GM21515 (cell line): Measurements from ENCODE around the gene LEFTY2.
"Not testable (repeated sequence)": the region's sequence is repeated elsewhere in the genome, so short reads cannot be mapped to it uniquely, and the experiment has no call there.

Source experiments
- ATAC-seq: cut with Tn5 transposase; IDR thresholded peaks from one replicate; pipeline ENCODE4 v1.9.1; 2021; ENCODE audit not compliant: unreplicated experiment

Gene LEFTY2

GRCh38 chr1:225931270-225932136 is 9.5 kb downstream of the LEFTY2 start:
- no peak for ATAC-seq

- ATAC-seq, result no peak
Observed at GRCh38 chr1:225930566-225930965, 10.5 kb downstream of the LEFTY2 start.

- ATAC-seq, result not testable (repeated sequence)
Observed at GRCh38 chr1:225929462-225929861, 11.6 kb downstream of the LEFTY2 start.

- ATAC-seq, result no peak
Observed at GRCh38 chr1:225928186-225929175, 12.5 kb downstream of the LEFTY2 start.

- no peak for ATAC-seq
Observed at GRCh38 chr1:225926551-225927113, 14.4 kb downstream of the LEFTY2 start.

- peak; percentile 98 for ATAC-seq
Observed at GRCh38 chr1:225923692-225924555, 17.1 kb downstream of the LEFTY2 start, which contains the start of gene PYCR2. Gene PYCR2, minus strand, starts transcription at chr1:225924250. Its CDS starts 140 bp downstream, at chr1:225924110.

- ATAC-seq, result no peak
Observed at GRCh38 chr1:225923381-225923691, 17.7 kb downstream of the LEFTY2 start.

GRCh38 chr1:225921734-225922709 is 19.0 kb downstream of the LEFTY2 start:
- no peak for ATAC-seq

GRCh38 chr1:225919906-225920305 is 21.1 kb downstream of the LEFTY2 start:
- ATAC-seq, result no peak

- ATAC-seq, result no peak
Observed at GRCh38 chr1:225918280-225918679, 22.7 kb downstream of the LEFTY2 start.

- no peak for ATAC-seq
Observed at GRCh38 chr1:225917536-225917935, 23.5 kb downstream of the LEFTY2 start.

GRCh38 chr1:225917101-225917500 is 23.9 kb downstream of the LEFTY2 start:
- ATAC-seq, result no peak

GRCh38 chr1:225915538-225915991 is 25.5 kb downstream of the LEFTY2 start:
- no peak for ATAC-seq

- no peak for ATAC-seq
Observed at GRCh38 chr1:225914947-225915346, 26.1 kb downstream of the LEFTY2 start.

GRCh38 chr1:225914391-225914790 is 26.6 kb downstream of the LEFTY2 start:
- ATAC-seq, result no peak

- no peak for ATAC-seq
Observed at GRCh38 chr1:225911191-225912130, 29.6 kb downstream of the LEFTY2 start.

GRCh38 chr1:225909477-225909876 is 31.5 kb downstream of the LEFTY2 start:
- ATAC-seq, result no peak

- no peak for ATAC-seq
Observed at GRCh38 chr1:225908773-225909172, 32.2 kb downstream of the LEFTY2 start.
